ENCODE data around the gene NMB. TPM values are rescaled to one million over a fixed set of nuclear protein-coding genes. Genes with fewer than 3 reads are reported as not detected.
A peak's percentile ranks its signal among the peaks of the same experiment; 100 is the strongest.

NMB gene
- total and polyA plus RNA-seq, 7 donors = 1.0 to 6.3 (median 2.1) TPM

DNA sequence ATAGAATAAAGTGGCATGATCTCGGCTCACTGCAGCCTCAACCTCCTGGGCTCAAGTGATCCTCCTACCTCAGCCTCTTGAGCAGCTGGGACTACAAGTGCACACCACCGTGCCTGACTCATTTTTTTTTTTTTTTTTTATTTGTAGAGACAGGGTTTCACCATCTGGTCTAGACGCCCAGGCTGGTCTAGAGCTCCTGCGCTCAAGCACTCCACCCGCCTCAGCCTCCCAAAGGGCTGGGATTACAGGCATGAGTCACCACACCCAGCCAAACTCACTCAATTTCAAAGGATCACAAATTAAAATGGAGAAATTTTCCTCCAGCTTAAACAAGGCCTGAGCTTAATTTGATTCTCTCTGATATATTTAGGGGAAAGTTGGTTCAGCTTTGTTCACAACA is 27.3 kb upstream of the NMB start:
- TF ChIP-seq, protein P1, sequence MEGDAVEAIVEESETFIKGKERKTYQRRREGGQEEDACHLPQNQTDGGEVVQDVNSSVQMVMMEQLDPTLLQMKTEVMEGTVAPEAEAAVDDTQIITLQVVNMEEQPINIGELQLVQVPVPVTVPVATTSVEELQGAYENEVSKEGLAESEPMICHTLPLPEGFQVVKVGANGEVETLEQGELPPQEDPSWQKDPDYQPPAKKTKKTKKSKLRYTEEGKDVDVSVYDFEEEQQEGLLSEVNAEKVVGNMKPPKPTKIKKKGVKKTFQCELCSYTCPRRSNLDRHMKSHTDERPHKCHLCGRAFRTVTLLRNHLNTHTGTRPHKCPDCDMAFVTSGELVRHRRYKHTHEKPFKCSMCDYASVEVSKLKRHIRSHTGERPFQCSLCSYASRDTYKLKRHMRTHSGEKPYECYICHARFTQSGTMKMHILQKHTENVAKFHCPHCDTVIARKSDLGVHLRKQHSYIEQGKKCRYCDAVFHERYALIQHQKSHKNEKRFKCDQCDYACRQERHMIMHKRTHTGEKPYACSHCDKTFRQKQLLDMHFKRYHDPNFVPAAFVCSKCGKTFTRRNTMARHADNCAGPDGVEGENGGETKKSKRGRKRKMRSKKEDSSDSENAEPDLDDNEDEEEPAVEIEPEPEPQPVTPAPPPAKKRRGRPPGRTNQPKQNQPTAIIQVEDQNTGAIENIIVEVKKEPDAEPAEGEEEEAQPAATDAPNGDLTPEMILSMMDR (IDR thresholded peaks at IDR 0.05) = no peak
- H3K4me1 ChIP-seq = no peaks in the 10 kb centered on the region
- peaks cover 4 to 92% of the 10 kb centered on the region in 2 donors for H3K36me3 ChIP-seq (ENCODE audit: insufficient read depth in 1 of 2, low read depth in 1 of 2)
- WGBS, 3 donors = 74 to 77% (median 74%) methylated on average over 5 of the region's 5 CpGs
- intact Hi-C loops (cut with DNase I) = no loop called here
- ATAC-seq (peak in 3 of 4 donors; percentile 66 to 80 (median 71)), DNase-seq (peak; percentile 70 to 79)
- no peaks in the 10 kb centered on the region for H3K9me3 ChIP-seq
- no peak overlapping the region for H3K27ac ChIP-seq
- no peaks in the 10 kb centered on the region for H3K27me3 ChIP-seq (ENCODE audit: insufficient read depth in 3 of 3, low read length in 2 of 3)
- H3K4me3 ChIP-seq = no peak overlapping the region

DNA sequence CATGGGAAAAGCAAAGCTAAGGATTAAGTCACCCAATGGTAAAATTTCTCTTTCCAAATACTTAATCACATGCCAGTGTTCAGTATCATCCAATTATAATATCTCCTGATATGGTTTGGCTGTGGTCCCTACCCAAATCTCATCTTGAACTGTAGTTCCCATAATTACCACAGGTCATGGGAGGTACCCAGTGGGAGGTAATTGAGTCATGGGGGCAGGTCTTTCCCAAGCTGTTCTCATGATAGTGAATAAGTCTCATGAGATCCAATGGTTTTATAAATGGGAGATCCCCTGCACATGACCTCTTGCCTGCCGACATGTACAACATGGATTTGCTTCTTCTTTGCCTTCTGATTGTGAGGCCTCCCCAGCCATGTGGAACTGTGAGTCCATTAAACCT is 26.1 kb upstream of the NMB start:
- WGBS, 3 donors = 38 to 92% (median 79%) methylated on average over 1 of the region's 1 CpG
- intact Hi-C loops (cut with DNase I) = no loop called here
- DNase-seq (no peak), ATAC-seq (no peak)
- Histone ChIP-seq H3K27me3 (ENCODE audit: insufficient read depth in 3 of 3, low read length in 2 of 3) (no peaks in the 10 kb centered on the region), H3K4me1 (no peaks in the 10 kb centered on the region), H3K36me3 (ENCODE audit: insufficient read depth in 1 of 2, low read depth in 1 of 2) (peaks cover 9 to 92% of the 10 kb centered on the region in 2 donors), H3K27ac (no peak overlapping the region), H3K4me3 (no peak overlapping the region), H3K9me3 (no peaks in the 10 kb centered on the region)
- TF ChIP-seq, protein P1 (IDR thresholded peaks at IDR 0.05) = no peak

DNA sequence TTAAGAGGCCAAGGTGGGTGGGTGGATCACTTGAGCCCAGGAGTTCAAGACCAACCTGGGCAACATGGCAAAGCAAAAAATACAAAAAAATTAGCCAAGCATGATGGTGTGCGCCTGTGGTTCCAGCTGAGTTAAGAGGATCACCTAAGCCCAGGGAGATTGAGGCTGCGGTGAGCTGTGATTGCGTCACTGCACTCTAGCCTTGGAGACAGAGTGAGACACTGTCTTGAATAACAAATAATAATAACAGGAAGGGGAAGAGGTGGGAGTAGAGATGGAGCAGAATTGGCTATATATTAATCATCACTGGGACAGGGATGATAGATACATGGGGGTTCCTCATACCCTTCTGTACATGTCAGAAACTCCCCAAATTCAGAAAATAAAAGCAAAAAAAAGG is 23.8 kb upstream of the NMB start:
- Histone ChIP-seq H3K27ac (no peak overlapping the region), H3K36me3 (ENCODE audit: insufficient read depth in 1 of 2, low read depth in 1 of 2) (peaks cover 9 to 90% of the 10 kb centered on the region in 2 donors), H3K9me3 (no peaks in the 10 kb centered on the region), H3K27me3 (ENCODE audit: insufficient read depth in 3 of 3, low read length in 2 of 3) (no peaks in the 10 kb centered on the region), H3K4me1 (no peaks in the 10 kb centered on the region), H3K4me3 (no peak overlapping the region)
- no peak for DNase-seq
- intact Hi-C loops (cut with DNase I) = no loop called here
- 94 to 97% (median 95%) methylated on average over 3 of the region's 3 CpGs for WGBS, 3 donors
- TF ChIP-seq, protein P1 (IDR thresholded peaks at IDR 0.05) = no peak
- peak in 1 of 4 donors; percentile 30 for ATAC-seq

DNA sequence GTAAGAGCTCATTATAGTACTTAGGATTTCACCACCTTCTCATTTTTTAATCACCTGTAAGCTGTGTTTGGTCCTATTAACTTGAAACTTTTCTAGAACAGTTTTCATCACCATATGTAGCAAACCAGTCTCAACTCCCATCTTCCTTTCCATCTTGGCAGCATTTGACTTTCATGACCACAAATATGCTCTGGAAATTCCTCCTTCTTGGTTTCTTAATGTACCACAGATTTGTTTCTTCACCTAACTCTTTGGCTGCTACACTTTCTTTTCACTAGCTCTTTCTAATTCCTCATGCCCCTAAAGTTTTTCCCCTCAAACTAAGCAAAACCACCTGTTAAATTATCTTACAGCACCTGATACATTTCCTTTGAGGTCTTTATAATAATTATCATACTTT is 13.2 kb upstream of the NMB start:
- intact Hi-C loops (cut with DNase I) = no loop called here
- DNase-seq = no peak
- Histone ChIP-seq H3K4me1 (no peaks in the 10 kb centered on the region), H3K27ac (no peak overlapping the region), H3K27me3 (ENCODE audit: insufficient read depth in 3 of 3, low read length in 2 of 3) (no peaks in the 10 kb centered on the region), H3K36me3 (ENCODE audit: insufficient read depth in 1 of 2, low read depth in 1 of 2) (peaks cover 0 to 76% of the 10 kb centered on the region in 2 donors), H3K9me3 (no peaks in the 10 kb centered on the region), H3K4me3 (no peak overlapping the region)
- ATAC-seq = no peak
- TF ChIP-seq, protein P1 (IDR thresholded peaks at IDR 0.05) = no peak

DNA sequence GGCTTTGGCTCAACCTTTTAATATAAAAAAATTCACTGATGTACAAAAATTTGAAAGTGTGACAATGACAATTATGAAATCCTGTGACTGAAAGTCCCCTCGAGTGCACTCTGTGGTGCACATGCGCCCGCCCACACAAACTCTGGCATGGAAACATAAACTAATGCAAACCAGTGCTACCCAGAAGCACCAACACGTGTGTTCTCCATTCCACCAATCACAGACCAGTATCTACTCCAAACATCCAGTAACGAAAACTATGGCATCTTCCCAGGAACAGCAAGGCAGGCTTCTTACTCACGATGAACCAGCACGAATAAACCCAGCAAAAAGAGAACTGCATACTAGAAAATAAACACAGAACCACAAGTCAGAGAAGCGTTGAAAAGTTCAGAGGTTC is 11.7 kb upstream of the NMB start:
- Histone ChIP-seq H3K36me3 (ENCODE audit: insufficient read depth in 1 of 2, low read depth in 1 of 2) (peaks cover 0 to 78% of the 10 kb centered on the region in 2 donors), H3K4me1 (no peaks in the 10 kb centered on the region), H3K9me3 (no peaks in the 10 kb centered on the region), H3K27ac (no peak overlapping the region), H3K27me3 (ENCODE audit: insufficient read depth in 3 of 3, low read length in 2 of 3) (no peaks in the 10 kb centered on the region), H3K4me3 (no peak overlapping the region)
- TF ChIP-seq, protein P1 (IDR thresholded peaks at IDR 0.05) = no peak
- intact Hi-C loops (cut with DNase I) = loop anchor here (5.0 kb wide), 2 partner anchors 33 to 38 kb away; no protein-coding TSS in a partner anchor
- 85 to 89% (median 87%) methylated on average over 8 of the region's 8 CpGs for WGBS, 3 donors
- ATAC-seq (no peak), DNase-seq (no peak)
